GM12872 (cell line): ENCODE data around the gene RBBP8.

Source experiments
- CTCF ChIP-seq: IDR thresholded peaks from 3 replicates; pipeline ENCODE4 v1.5.1; 2011; ENCODE audit warnings: low read depth, mild to moderate bottlenecking, low read length, moderate library complexity; ENCODE audit not compliant: insufficient read depth

RBBP8 gene

GRCh38 chr18:22913861-22914260 is 19.3 kb upstream of the RBBP8 start:
- no peak for TF ChIP-seq CTCF

- TF ChIP-seq CTCF: no peak
Measured at GRCh38 chr18:22914633-22915032, 18.5 kb upstream of the RBBP8 start.

GRCh38 chr18:22915337-22915736 is 17.8 kb upstream of the RBBP8 start:
- no peak for TF ChIP-seq CTCF

- no peak for TF ChIP-seq CTCF
Measured at GRCh38 chr18:22921772-22922171, 11.4 kb upstream of the RBBP8 start.

- no peak for TF ChIP-seq CTCF
Measured at GRCh38 chr18:22924589-22924988, 8.5 kb upstream of the RBBP8 start.

- TF ChIP-seq CTCF: no peak
Measured at GRCh38 chr18:22926454-22926853, 6.7 kb upstream of the RBBP8 start.

GRCh38 chr18:22928339-22928738 is 4.8 kb upstream of the RBBP8 start:
- no peak for TF ChIP-seq CTCF
